Muscle layer of colon (tissue), 2 donors: ENCODE measurements around the gene CTSW.
A peak's percentile ranks its signal among the peaks of the same experiment; 100 is the strongest.

ENCODE experiments used
- H3K27ac ChIP-seq: one replicate; pipeline ENCODE4 v1.7.0; 2013; ENCODE audit warnings: low read depth, mild to moderate bottlenecking, low read length, moderate library complexity
- H3K27me3 ChIP-seq, 2 donors: one replicate each; pipeline ENCODE4 v1.7.0; 2013; ENCODE audit warnings: low read length in 2 of 2, mild to moderate bottlenecking in 2 of 2; ENCODE audit not compliant: insufficient read depth in 2 of 2, control insufficient read depth in 1 of 2
- H3K36me3 ChIP-seq: one replicate; pipeline ENCODE4 v1.7.0; 2013; ENCODE audit warnings: mild to moderate bottlenecking, low read length; ENCODE audit not compliant: insufficient read depth
- H3K4me1 ChIP-seq: one replicate; pipeline ENCODE4 v1.7.0; 2013; ENCODE audit warnings: mild to moderate bottlenecking, low read length; ENCODE audit not compliant: insufficient read depth
- H3K4me3 ChIP-seq, 2 donors: one replicate each; pipeline ENCODE4 v1.7.0; 2013; ENCODE audit warnings: low read length in 2 of 2, low read depth in 1 of 2, mild to moderate bottlenecking in 1 of 2, moderate library complexity in 1 of 2
- H3K9ac ChIP-seq: one replicate; pipeline ENCODE4 v1.7.0; 2013; ENCODE audit warnings: low read length
- H3K9me3 ChIP-seq: one replicate; pipeline ENCODE4 v1.7.0; 2013; ENCODE audit warnings: mild to moderate bottlenecking, low read length
- donor health status: abdominal sarcoma.
- donor health status: Adenocarcinoma of cecum.

The CTSW gene

DNA sequence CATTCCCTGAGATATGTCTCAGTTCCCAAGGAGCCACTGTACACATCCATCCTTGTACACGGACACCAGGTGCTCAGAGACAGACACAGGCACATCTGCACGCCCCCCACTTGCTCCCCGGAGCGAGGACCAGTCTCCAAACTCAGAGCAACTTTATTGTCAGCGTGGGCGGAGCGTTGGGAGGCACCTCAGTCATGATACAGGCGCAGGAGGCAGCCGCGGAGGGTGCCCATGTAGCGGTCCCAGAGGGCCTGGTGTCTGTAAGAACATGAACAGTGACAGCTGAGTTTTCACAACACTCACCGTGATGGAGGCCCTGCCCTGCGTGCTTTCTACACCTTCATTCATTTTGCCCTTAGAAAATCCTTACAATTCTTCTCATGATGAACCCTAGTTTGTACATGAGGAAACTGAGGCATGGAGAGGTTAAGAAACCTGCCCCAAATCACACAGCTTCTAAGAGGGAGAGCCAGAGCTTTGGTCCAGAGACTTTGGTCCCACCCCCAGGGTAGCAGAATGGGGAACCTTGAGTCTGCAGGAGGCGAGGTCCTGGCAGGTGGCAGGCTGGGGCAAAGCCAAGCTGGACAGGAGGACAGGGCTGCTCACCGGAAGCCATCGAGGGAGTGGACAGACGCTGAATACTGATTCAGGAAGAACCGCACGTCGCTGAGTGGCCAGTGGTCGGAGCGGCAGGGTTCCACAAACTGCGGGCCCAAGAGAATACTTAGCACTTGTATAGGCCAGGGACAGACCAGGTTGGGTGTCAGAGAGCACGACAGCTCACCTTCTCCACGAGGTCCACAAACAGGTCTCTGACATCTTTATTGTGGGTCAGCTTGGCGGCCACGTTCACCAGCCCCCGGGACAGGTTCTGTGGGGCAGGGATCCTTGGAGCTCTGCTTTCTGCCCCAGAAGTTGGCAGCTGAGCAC lies 4.4 kb downstream of the CTSW start:
- peaks cover 29% of the 10 kb centered on the region for H3K4me1 ChIP-seq
- peaks cover 37% of the 10 kb centered on the region for H3K36me3 ChIP-seq
- H3K27me3 ChIP-seq = no peaks in the 10 kb centered on the region
- H3K9ac ChIP-seq = no peak overlapping the region
- H3K9me3 ChIP-seq = no peaks in the 10 kb centered on the region
- H3K4me3 ChIP-seq = no peak overlapping the region
- H3K27ac ChIP-seq = no peak overlapping the region

DNA sequence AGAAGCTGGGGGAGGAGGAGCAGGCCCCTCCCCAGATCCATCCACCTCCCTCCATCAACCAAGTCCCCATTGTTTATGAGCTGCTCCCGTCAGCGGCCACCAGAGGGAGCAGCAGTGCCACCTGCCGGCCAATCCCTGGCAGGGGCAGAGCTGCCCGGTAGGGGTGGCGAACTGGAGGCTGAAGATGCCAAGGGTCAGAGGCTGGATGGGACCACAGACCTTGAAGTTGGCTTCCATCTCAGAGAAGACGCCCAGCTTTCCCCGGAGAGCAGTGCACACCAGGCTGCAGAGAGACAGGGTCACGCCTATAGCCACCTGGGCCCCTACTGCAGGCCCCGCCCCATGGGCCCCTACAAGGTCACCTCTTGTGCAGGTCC lies 5.1 kb downstream of the CTSW start:
- Histone ChIP-seq H3K9me3 (no peaks in the 10 kb centered on the region), H3K4me3 (no peak overlapping the region), H3K9ac (no peak overlapping the region), H3K36me3 (peaks cover 37% of the 10 kb centered on the region), H3K27ac (no peak overlapping the region), H3K27me3 (no peaks in the 10 kb centered on the region), H3K4me1 (peaks cover 36% of the 10 kb centered on the region)

DNA sequence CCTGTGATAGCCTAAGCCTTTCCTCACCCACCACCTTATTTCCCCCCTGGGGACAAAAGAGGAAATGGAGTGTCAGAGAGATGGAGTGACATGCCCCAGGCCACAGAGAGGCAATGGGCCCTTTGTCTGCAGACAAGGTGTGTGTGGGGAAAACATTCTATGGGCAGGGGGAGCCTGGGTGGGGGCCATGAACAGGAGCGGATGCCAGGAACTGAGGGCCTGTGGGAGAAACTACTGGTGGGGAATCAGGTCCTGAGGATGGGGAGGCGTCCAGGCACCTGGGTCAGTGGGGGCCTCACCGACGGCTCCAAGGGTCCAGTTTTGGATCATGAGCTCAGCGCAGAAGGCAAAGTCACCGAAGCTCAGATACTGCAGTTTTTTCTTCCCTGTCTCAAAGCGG lies 5.6 kb downstream of the CTSW start:
- H3K27me3 ChIP-seq = no peaks in the 10 kb centered on the region
- H3K9me3 ChIP-seq = no peaks in the 10 kb centered on the region
- H3K4me3 ChIP-seq = no peak overlapping the region
- H3K9ac ChIP-seq = no peak overlapping the region
- peaks cover 37% of the 10 kb centered on the region for H3K36me3 ChIP-seq
- H3K27ac ChIP-seq = no peak overlapping the region
- peaks cover 41% of the 10 kb centered on the region for H3K4me1 ChIP-seq

DNA sequence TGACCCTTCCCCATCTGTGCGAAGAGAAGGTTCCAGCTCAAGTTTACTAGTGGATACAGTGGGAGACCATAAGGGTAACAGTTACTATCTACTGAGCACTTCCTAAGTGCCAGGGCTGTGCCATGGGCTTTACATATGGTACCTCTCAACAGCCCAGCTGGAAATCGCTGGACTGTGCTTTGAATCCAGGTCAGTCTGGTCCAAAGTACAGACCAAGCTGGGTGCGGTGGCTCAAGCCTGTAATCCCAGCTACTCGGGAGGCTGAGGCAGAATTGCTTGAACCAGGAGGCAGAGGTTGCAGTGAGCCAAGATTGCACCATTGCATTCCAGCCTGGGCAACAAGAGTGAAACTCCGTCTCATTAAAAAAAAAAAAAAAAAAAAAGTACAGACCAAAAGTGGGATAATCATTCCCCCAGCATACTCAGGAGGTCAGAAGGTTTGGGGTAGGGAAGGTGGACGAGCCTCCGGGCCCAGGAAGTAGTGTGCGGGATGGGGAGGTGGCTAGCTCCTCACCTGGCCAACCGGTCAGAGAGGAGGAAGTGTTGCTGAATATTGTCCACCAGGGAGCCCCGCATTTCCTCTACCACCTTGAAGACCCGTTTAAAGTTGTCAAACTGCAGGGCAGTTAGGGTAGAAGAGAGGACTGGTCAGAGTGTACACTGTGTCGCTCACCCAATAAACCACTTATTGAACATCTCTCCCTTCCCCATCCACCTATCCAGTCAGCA lies 6.3 kb downstream of the CTSW start:
- peaks cover 37% of the 10 kb centered on the region for H3K36me3 ChIP-seq
- H3K27ac ChIP-seq = no peak overlapping the region
- no peak overlapping the region for H3K4me3 ChIP-seq
- peaks cover 41% of the 10 kb centered on the region for H3K4me1 ChIP-seq
- no peaks in the 10 kb centered on the region for H3K27me3 ChIP-seq
- H3K9me3 ChIP-seq = no peaks in the 10 kb centered on the region
- no peak overlapping the region for H3K9ac ChIP-seq

DNA sequence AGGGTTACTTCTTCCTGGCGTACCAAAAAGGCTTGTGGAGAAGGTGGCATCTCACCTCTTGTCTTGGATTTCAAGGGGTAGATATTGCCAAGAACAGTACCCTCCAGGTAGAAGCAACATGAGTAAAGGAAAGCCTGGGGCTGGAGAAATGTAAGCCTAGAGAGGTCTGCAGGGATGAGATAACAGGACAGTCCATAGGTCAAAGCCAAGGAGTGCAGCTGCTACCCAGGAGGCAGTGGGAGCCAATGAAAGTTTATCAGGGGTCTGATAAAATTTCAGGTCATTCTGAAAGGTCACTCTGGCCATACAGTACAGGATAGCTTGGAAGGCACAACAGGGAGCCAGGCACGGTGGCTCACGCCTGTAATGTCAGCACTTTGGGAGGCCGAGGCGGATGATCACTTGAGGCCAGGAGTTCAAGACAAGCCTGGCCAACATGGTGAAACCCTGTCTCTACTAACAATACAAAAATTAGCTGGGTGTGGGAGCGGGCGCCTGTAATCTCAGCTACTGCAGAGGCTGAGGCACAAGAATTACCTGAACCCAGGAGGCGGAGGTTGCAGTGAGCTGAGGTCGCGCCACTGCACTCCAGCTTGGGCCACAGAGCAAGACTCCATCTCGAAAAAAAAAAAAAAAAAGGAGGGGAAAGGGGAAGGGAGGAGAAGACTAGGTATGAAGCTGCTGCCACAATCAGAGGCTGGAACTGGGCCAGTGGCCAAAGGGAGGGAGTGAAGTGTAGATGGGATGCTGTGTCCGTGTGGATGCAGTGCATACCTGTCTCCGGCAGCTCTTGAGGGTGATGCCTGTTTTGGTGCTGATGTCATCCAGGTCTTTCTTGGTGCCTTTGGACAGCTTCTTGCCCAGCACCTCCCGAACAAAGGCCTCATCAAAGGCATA lies 7.4 kb downstream of the CTSW start:
- Histone ChIP-seq H3K9ac (peak overlapping the region; percentile 23), H3K27me3 (no peaks in the 10 kb centered on the region), H3K4me3 (peak overlapping the region in 1 of 2 donors; percentile 52), H3K27ac (peak overlapping the region; percentile 99), H3K4me1 (peaks cover 45% of the 10 kb centered on the region), H3K36me3 (peaks cover 37% of the 10 kb centered on the region), H3K9me3 (no peaks in the 10 kb centered on the region)

DNA sequence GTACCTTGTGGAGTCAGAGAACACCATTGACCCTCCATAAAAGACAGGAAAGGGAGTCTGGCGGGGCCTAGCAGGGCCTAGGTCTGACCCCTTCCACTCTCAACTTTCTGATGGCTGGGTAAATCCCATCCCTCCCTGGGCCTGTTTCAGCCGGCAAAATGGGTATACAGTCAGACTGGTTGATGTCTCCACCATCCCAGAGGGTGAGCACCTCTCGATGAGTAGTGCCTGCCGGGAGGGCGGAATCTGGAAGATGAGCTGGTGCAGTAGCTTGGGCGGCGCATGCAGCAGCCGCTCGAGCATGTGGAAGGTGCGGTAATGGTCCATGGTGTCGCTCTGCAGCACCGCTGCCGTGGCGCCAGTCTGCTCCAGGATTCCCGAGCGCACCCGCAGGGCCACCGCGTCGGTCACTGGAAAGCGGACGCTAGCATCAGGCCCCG lies 8.1 kb downstream of the CTSW start:
- peak overlapping the region; percentile 99 for H3K27ac ChIP-seq
- no peaks in the 10 kb centered on the region for H3K27me3 ChIP-seq
- H3K4me3 ChIP-seq = peak overlapping the region; percentile 52 to 84
- peaks cover 36% of the 10 kb centered on the region for H3K36me3 ChIP-seq
- no peaks in the 10 kb centered on the region for H3K9me3 ChIP-seq
- H3K4me1 ChIP-seq = peaks cover 51% of the 10 kb centered on the region
- H3K9ac ChIP-seq = peak overlapping the region; percentile 23

DNA sequence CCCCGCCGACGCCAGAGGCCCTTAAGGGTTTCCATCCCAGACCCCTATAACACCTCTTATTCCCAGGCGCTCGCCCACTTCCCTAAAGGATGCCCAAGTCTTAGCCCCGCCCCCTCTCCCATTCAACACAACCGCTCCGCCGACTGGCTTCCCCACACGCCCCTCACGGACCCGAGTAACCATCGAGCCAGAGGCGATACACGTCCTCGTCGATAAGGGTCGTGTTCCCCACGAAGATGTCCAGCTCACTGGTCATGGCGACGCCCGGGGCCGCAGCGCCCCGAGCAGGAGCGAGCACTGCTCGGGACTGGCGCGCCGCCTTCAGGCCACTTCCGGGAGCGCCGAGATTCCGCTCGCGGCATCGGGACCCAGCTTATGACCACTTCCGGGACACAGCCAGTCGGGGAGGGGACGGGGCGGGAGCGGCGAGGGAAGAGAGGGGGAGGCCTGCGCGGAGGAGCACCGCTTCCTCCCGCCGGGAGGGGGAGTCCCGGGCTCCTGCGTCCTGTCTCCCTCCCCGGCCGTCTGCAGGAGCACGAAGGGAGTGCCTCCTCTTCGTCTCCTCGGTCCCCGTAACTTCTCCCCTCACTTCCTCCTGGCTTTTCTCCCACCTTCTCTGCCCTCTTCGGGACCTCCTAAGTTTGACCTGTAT lies 8.7 kb downstream of the CTSW start, which contains the start of gene FIBP:
TSS of gene FIBP (minus strand) at position 309 of the 652 bp plus-strand sequence. CDS start at position 256, 53 bp downstream.
- Histone ChIP-seq H3K27ac (peak within 1 kb of the TSS; percentile 99), H3K4me3 (peak within 1 kb of the TSS; percentile 52 to 84), H3K4me1 (peaks cover 56% of the 10 kb centered on the region), H3K9ac (peak within 1 kb of the TSS; percentile 92), H3K9me3 (no peaks in the 10 kb centered on the region), H3K27me3 (no peaks in the 10 kb centered on the region), H3K36me3 (peaks cover 31% of the 10 kb centered on the region)

DNA sequence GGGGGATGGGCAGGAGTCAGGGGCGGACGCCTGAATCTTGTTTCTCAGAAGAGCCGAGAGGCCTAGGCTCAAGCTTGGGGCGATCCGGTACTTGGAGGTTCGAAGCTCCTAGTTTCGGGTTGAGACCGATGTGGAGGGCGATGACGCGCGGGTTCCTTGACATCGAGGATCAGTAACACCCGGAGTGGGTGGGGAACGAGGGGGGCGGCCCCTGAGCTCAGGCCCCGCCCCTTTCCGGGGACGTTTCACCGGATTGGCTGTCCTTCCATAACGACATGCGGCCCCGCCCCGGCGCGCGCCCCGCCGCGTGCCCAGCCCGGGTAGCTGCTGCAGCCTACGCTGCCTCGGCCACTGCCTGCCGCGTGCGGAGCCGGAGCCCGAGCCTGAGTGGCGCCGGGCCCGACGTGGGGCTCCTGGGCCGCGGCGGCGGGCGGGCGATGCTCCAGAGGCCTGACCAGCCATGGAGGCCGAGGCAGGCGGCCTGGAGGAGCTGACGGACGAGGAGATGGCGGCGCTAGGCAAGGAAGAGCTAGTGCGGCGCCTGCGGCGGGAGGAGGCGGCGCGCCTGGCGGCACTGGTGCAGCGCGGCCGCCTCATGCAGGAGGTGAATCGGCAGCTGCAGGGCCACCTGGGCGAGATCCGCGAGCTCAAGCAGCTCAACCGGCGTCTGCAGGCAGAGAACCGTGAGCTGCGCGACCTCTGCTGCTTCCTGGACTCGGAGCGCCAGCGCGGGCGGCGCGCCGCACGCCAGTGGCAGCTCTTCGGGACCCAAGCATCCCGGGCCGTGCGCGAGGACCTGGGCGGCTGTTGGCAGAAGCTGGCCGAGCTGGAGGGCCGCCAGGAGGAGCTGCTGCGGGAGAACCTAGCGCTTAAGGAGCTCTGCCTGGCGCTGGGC lies 10.9 kb downstream of the CTSW start, which contains the start of gene CCDC85B:
TSS of gene CCDC85B (plus strand) at position 350 of the 895 bp plus-strand sequence. CDS start at position 461, 111 bp downstream.
- H3K9me3 ChIP-seq = no peaks in the 10 kb centered on the region
- H3K27ac ChIP-seq = peak within 1 kb of the TSS; percentile 99
- H3K4me1 ChIP-seq = peaks cover 51% of the 10 kb centered on the region
- no peaks in the 10 kb centered on the region for H3K27me3 ChIP-seq
- H3K36me3 ChIP-seq = peaks cover 14% of the 10 kb centered on the region
- peak within 1 kb of the TSS; percentile 92 for H3K9ac ChIP-seq
- peak within 1 kb of the TSS; percentile 74 to 94 for H3K4me3 ChIP-seq

DNA sequence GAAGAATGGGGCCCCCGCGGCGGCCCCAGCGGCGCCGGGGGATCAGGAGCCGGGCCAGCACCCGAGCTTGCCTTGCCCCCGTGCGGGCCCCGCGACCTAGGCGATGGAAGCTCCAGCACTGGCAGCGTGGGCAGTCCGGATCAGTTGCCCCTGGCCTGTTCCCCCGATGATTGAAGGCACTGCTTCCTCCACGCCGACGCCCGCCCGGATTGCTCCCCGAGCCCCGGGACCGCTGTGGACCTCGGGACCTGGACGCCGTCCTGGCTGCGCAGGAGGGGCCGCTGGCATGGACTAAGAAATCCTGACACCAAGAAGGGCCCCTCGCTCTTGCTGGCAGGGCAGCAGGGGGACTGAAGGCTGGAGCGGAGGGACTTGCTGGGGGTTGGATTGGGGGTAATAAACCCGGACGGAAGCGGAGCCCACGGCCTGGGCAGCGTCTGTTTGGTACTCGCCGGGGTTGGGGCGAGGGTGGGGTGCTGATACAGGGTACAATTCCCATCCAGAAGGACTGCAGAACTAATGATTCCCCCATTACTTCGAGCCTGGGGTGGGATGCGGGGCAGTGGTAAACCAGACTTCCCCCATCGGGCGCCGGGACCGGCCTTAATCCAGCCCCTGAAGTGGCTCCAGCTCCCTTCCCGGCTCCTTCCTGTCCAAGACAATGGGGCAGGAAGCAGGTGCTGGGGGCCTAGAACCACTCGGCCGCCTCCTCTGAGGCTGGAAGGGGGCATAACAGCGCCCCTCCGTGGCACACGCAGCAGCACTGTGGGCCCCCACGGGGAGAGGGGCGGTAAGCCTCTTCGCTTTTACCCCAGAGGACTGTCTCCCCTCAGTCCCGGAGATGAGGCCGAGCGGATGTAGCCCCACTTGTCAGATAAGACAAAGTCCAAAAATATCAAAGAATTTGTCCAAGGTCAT lies 11.8 kb downstream of the CTSW start:
- Histone ChIP-seq H3K4me3 (peak overlapping the region; percentile 74 to 94), H3K9me3 (no peaks in the 10 kb centered on the region), H3K4me1 (peaks cover 51% of the 10 kb centered on the region), H3K27ac (peak overlapping the region; percentile 99), H3K36me3 (peaks cover 4% of the 10 kb centered on the region), H3K27me3 (no peaks in the 10 kb centered on the region), H3K9ac (peak overlapping the region; percentile 65)
